Stimulated activated CD8-positive, alpha-beta memory T cell treated with anti-CD3 and anti-CD28 coated beads, Interleukin-2, amount 100 ng/mL, for 48 hours (primary cell): ENCODE results near the gene MAP2K4.

Source experiments
- DNase-seq, 2 donors: peaks; one replicate each; pipeline ENCODE4 v3.0.0-alpha.2; 2020; ENCODE audit warnings: low read depth in 2 of 2

Gene MAP2K4

DNA sequence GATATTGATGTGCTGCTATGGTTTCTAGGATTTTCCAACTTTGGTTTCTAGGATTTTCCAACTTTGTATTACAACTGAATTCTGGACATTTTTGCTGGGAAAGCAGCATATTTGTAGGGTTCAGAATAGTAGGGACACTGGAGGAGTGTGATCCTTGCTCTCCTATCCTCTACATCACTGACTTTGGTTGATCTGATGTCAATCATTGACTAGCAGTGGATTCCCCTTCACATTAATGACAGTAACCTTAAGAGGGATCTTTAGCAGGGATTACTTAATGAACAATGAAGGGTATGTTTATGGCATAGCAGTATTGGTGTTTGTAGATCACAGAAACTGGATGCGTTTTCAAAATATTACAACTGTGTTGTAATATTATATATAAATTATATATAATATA, 67.4 kb downstream of the MAP2K4 start:
- DNase-seq, result no peak

DNA sequence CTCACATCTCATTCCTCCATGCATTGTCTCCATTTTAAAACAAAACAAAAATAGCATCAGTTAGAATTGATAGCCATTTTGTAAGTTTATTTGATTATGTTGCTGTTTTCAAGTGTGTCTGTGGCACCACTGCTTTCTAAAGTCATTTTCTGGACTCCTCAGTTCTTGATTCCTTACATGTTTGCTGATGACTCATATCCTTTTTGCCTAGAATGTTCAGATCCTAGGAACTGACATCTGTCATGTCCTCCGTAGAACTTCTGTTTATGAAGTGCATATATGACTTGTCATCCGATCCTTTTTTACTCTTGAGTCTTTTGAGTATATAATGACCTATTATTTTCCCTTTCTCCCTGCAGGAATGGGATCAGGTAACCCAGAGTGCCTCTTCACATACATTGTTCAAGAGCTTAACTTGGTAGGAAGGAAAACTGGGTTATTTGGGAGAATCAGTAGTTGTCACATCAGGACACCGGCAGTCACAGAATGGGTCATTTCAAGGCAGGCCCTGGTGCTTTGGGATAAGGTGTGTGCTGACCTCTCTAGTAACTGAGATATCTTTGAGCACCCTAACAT, 69.2 kb downstream of the MAP2K4 start:
- DNase-seq, result no peak

DNA sequence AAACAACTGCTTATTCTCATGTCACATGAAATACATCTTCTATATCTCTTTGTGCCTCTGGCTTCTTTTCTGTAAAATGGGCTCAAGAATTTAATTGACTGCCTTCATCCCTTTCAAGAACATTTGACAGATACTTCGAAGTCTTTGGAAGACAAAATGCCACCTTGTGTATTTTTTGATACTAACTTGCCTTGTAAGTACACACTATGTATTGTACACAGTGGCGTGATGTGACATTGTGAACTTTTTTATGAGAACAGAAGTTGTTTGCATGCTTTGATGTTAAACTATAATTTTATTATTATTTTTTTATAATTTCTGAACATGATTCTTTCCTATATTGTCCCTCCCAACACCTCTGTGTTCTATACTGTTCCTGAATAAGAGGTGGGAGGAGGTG, 73.7 kb downstream of the MAP2K4 start:
- no peak for DNase-seq

DNA sequence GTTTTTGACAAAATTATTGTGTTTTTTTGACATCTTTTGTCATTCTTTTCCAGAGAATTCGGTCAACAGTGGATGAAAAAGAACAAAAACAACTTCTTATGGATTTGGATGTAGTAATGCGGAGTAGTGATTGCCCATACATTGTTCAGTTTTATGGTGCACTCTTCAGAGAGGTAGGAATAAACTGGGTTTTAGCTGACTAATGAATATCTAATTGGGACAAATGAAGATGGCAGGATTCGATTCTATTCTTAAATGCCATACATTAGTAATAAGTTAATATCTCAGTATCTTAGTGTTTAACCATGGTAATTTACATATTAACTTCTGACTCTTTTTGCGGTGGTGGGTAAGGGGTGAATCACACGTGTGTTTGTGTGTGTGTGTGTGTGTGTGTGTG, 74.8 kb downstream of the MAP2K4 start:
- no peak for DNase-seq

DNA sequence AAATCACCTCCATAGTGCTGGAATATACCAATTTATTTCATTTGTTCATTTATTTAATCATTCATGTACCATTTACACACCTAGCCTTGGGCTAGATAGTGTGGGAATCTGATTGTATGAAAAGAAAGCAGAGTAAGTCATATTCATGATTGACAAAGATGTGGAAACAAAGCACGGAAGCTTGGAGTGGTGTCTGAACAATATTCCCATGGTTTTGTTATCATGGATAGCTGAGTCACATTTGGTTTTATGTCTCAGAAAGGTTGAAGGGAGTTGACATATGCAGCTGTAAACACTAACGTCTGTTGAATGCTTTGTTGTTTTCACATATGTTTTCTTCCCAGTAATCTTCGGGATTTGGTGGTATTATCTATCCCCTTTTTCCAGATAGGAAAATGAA, 76.6 kb downstream of the MAP2K4 start:
- no peak for DNase-seq

DNA sequence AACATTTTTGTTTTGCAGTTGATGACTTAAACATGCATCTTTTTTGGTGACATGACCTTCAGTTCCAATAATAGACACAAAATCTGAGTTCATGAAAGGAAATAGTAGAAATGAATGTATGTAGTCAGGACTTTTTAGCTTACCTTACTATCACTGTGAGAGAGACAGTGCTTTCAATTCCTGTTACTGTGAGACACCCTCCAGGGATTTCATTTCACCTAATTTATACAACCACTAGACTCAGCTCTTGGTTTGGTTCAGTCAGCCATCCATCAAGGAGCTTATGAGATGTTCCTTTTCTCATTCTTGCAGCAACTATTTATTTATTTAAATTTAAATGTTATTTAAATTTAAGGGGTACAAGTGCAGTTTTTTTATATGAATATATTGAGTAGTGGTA, 77.9 kb downstream of the MAP2K4 start:
- DNase-seq, result no peak

DNA sequence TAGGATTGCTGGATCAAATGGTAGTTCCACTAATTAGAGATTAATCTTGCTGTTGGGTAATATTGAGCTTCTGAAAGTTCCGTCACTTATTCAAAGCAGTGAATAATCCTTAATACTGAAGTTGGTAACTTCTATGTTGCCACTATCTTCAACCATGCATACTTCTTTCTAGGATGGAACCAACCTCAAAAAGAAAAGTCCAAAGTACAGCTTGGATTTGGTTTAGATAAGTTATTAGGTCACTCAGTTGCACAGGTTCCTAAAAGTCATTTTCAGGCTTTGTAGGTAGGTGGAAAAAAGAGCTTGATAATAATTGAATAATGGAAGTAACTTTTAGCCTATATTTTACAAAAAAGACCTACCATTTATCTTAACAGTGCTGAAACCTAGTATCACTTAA, 78.7 kb downstream of the MAP2K4 start:
- DNase-seq, result no peak

DNA sequence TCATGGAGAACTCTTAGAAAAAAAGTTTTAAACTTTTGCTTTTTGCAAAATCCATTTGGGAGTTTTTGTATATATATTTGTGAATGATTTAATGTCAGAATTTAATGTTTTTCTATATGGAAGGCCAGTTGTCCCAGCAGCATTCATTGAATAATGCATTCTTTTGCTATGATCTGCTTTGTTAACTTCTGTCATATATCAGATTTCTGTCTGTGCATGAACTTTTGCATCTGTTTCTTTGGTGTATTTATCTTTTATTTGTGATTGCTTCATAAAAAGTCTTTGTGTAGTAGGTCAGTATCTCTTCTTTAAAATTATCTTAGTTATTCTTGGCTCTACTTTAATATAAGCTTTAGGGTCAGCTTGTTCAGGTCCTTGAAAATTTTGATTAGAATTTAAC, 84.2 kb downstream of the MAP2K4 start:
- DNase-seq, result no peak

DNA sequence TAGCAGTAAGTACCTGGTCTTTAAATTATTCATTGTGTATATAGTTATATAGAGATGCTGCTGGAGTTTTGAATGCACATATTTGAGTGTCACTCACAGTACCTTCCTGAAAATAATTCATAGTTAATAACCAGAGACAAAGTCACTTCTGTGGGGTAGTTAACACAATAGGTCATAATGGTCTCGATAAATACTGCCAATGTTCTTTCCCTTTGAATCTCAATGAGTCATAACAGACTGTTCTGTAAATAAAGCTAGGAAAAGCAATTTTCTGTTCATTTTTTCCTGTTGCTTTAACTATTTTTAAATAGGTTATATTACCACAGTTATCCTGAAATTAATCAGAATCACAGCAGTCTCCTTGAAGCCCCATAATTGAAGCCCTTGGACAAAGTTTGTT, 87.2 kb downstream of the MAP2K4 start:
- no peak for DNase-seq

DNA sequence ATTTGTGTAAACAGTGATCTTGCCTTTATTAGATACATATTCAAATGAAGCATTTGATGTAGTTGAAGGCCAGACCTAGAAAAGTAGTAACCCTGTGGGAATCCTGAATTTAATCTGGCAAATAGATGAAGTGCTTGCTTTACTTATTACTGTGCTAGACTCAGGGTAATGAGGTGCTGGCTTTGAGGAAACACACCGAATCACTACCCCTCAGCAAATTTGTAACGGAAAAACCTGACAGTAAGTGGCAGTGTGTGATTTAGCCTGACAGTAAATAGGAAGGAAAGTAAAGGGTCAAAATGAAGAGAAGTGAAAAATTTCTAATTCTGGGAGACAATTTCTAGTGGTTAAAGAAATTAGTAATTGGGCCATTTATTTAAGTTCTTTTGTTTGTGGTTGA, 90.2 kb downstream of the MAP2K4 start:
- DNase-seq, result no peak

DNA sequence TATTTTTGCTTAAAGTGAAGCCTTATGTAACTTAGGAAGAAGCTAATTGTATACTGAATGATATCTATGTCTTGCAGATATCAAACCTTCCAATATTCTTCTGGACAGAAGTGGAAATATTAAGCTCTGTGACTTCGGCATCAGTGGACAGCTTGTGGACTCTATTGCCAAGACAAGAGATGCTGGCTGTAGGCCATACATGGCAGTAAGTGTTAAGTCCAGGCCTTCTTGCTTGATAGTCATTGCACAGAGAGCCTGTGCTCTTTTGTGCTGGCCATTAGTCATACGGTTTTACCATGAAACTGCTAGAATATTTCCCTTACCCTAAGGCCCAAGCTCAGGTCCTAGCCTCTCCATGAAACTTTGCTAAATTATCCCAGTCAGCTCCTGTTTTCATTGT, 92.5 kb downstream of the MAP2K4 start:
- no peak for DNase-seq

DNA sequence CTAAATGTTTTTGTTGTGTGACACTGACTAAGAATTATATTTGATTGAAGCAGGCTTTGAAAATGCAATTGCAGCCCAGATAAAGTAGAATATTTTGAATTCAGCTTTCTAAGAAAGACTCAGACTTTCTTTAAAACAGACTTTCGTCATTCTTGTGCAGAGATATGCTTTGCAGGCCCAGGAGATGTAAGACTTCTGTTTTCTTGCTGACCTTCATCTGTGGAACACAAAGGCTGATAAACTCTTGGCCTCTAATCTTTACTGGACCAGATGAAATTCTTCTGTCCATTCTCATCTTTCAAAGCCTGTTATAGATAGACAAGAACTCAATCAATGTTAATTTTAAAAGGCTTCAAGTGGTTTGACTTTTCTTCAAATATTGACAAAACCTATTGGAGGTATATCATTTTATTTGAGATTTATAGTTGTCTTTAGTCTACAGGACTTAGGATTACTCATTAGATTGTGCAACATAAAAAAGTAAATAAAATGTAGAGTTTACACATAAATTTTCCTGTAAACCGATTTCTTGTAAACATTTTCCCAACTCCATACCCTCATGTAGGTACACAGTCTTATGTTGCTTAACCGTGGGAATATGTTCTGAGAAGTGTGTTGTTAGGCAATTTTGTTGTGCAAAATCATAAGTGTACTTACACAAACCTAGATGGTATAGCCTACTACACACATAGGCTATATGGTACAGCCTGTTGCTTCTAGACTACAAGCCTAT, 94.2 kb downstream of the MAP2K4 start:
- DNase-seq, result no peak

DNA sequence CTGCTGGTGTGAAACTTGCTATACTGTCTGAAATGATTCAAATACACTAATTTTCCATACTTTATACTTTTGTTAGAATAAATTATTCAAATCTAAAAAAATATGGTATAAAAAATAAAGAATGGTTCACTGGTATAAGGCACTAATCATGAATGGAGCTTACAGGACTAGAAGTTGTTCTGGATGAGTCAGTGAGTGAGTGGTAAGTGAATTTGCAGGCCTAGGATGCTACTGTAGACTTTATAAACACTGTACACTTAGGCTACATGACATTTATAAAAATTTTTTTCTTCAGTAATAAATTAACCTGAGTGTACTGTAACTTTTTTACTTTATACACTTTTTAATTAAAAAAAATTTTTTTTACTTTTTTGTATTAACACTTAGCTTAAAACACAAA, 95.5 kb downstream of the MAP2K4 start:
- DNase-seq, result no peak

DNA sequence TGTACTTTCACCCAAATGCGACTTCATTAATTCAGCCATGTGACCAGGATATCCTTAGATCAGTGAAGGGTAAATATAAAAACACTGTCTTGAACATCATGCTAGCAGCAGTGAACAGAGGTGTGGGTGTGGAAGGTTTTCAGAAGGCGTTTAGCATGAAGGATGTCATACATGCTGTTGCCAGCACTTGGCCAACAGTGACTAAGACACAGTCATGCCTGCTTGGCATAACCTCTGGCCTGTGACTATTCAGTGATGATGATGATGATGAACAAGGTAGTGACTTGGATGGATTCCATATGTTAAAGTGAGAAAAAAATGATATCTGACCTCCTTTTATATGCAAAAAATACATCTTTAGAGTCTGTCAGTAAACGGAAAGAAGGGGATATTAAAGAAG, 97.9 kb downstream of the MAP2K4 start:
- no peak for DNase-seq

DNA sequence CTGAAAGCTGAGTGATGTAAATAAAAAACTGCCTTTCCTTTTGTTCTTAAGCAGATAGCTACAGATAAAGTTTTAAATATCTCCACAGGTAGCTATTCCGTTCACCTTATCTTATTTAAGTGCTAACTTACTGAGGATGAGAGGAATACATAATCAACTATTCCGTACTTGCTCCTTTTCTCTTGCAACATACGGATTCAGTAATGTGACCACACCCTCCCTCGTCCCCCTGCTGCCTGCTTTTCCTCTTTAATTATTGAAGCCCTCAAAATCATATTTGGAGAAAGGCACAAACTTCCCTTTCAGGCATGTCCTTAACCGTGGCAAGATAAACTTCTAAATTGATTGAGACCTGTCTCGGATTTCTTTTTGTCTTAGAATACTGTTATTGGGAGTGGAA, 101.4 kb downstream of the MAP2K4 start:
- DNase-seq, result no peak

DNA sequence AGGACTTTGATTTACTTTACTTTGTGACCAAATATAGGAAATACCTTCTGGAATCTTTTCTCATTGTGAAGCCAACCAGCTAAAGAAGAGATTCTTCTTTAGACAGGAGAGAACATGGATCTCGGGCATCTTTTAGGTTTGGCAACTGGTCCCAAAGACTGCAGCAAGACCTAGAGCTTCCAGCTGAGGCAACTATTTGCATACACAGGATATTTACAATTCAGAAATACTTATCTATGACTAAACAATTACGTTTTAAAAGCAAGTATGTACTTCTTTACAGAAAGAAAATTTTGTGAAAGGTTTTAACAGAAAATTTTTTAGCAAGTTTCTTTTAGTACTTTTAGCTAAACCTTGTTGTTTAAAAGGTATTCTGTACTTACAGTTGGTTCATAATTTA, 106.5 kb downstream of the MAP2K4 start:
- no peak for DNase-seq

DNA sequence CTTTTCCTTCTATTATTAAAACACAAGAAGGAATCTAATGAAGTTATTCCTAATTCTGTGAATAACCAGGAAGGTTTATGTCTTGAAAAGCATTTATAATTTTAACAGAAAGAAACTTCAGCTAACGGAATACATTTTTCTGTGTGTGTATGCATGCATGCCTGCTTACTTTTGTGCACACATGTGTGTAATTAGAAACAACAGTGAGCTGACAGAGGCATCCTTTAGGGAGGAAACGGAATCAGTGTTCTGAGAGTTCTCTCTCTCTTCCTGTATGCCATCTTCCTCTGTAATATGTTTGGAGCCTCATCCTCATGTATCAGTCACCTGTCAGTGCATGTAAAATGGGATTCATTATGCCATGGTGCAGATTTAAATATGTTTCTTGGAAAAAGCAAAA, 107.0 kb downstream of the MAP2K4 start:
- no peak for DNase-seq

DNA sequence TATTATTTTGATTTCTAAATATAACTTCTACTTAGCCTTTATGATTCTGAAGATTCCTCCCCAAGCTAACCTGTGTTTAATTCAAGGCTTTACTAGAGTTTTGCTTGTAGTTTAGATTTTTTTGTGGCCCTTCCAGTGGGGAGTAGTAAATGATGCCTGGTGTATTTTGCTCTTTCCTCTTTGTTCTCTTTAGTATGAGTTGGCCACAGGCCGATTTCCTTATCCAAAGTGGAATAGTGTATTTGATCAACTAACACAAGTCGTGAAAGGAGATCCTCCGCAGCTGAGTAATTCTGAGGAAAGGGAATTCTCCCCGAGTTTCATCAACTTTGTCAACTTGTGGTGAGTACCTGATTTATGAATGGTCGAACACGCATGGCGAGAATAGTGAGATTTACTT, 108.3 kb downstream of the MAP2K4 start:
- DNase-seq, result no peak

DNA sequence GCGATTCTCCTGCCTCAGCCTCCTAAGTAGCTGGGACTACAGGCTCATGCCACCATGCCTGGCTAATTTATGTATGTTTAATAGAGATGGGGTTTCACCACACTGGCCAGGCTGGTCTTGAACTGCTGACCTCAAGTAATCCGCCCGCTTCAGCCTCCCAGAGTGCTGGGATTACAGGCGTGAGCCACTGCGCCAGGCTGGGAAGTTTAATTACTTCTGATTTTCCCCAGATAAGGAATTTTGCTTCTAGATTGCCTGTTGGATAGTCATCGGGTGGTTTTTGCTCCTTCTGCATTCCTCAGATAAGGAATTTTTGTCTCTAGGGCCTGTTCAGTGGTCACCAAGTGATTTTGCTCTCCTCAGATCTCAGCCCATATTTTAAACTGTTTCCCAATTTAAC, 112.5 kb downstream of the MAP2K4 start:
- no peak for DNase-seq

DNA sequence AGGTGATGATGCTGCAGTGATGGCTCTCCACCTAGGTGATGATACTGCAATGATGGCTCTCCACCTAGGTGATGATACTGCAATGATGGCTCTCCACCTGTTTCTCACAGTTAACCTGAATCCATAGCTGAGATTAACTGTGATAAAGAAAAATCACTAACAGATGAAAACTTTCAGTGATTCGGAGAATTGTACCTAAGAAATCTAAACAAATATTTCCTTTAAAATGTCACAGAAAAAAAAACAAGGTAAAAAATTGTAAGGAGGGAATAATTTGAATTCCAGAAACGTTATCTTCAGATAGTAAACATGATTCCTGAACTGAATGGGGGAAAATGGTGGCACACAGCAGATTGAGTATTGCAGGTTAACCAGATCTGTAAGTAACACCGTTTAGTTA, 113.4 kb downstream of the MAP2K4 start:
- DNase-seq, result no peak

DNA sequence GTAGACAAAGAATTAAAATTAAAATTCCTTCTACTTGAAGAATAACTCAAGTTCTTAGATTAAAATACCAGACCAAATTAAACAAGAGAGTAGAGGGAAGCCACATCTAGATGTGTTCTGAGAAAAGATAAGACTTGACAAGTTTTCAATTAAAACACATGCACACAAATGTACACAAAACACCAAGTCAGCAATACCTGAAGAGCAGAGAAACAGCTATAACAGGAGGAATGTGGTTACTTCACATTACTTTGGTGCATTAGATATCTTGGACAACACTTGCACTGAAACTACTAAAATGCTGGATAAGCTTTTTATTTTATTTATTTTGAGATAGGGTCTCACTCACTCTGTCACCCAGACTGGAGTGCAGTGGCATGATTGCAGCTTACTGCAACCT, 113.9 kb downstream of the MAP2K4 start:
- no peak for DNase-seq

DNA sequence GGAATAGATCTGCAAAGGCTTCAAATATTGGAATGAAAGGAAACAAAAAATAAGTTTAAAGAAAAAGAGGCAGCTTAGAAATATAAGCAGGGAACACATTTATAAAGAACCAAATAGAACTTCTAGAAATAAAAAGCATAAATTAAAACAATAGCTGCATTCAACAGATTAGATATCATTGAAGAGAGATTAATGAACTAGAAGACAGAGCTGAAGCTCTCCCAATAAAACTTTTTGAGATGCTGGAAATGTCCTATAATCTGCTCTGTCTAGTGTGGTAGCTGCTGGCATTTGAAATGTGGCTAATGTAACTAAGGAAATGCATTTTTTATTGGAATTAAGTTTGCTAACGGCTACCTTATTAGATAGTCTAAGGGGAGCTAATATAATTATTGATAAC, 115.6 kb downstream of the MAP2K4 start:
- DNase-seq, result no peak

DNA sequence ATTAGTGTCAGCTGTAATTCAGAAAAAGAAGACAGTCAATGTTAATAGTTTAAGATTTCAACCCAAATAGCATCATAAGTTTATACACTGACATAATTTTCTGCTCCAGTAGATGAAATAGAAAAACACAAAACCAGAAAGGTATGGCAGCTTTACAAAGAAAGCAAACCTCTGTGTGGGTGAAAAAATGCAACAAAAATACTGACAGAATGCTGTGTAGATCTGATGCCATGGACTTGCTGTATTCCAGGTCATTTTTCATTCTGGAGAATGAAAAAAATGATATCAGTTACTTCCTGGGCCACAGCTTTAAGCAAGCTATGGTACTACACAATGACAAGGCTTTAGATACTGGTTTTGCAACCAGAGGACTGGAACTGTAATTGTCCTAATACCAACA, 116.0 kb downstream of the MAP2K4 start:
- DNase-seq, result no peak

DNA sequence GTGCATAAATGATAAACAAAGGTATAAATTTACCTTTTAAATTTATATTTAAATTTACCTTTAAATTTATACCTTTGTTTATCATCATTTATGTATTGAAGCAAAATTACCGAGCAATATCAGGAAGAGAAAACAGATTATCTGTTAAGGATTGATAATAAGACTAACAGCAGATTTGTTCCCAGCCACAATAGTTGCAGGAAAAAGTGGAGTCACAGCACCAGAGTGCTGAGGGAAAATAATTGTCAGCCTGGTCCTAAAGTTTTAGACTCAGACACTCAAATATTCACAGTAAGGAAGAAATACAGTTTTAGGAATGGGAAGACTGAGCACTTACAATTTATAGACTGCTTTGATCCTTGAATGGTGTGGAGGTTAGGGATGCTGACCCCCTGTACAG, 117.2 kb downstream of the MAP2K4 start:
- DNase-seq, result no peak
